ENCODE data around the gene SSR4.

SSR4 gene

DNA sequence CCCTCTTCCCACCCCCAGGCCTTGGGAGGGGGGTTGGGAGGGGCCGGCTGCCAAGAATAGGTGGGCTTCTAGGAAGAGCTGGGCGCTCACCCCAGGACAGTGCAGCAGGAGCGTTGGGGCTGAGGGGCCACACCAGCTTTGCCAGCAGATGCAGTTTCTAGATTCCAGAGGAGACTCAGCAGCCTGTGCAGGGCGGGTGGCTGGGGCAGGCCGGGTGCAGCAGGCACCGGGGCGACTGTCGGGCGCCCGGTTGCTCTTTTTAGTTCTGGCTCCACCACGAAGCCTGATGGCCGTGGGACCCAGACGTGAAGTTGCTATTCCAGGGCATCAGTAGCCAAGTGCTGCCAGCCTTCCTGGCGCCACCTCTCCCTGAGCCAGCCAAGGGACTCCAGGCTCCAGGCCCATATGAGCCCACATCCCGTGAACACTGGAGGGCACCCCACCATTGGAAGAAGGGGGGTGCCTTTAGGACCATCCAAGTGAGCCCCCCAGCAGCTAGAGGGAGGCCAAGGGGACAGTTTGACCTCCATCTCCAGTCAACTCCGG is 5.8 kb downstream of the SSR4 start:
- in situ Hi-C loops (cut with MboI; ENCODE audit: low sequenced_read_pairs, unreplicated experiment) = no loop called here
- no peak for TF ChIP-seq CTCF (IDR thresholded peaks at IDR 0.05; ENCODE audit: borderline replicate concordance, control extremely low read depth, extremely low read depth, insufficient read depth, missing control alignments)
- DNase-seq (ENCODE audit: low spot score) = no peak

GRCh38 chrX:153800746-153801145 is 6.3 kb downstream of the SSR4 start:
- no peak for TF ChIP-seq CTCF (IDR thresholded peaks at IDR 0.05; ENCODE audit: borderline replicate concordance, control extremely low read depth, extremely low read depth, insufficient read depth, missing control alignments)
- in situ Hi-C loops (cut with MboI; ENCODE audit: low sequenced_read_pairs, unreplicated experiment) = no loop called here
- DNase-seq (ENCODE audit: low spot score) = no peak

- TF ChIP-seq CTCF (IDR thresholded peaks at IDR 0.05; ENCODE audit: borderline replicate concordance, control extremely low read depth, extremely low read depth, insufficient read depth, missing control alignments) = no peak
- in situ Hi-C loops (cut with MboI; ENCODE audit: low sequenced_read_pairs, unreplicated experiment) = no loop called here
- no peak for DNase-seq (ENCODE audit: low spot score)
These were observed 7.2 kb downstream of the SSR4 start for GRCh38 chrX:153801669-153802068.

DNA sequence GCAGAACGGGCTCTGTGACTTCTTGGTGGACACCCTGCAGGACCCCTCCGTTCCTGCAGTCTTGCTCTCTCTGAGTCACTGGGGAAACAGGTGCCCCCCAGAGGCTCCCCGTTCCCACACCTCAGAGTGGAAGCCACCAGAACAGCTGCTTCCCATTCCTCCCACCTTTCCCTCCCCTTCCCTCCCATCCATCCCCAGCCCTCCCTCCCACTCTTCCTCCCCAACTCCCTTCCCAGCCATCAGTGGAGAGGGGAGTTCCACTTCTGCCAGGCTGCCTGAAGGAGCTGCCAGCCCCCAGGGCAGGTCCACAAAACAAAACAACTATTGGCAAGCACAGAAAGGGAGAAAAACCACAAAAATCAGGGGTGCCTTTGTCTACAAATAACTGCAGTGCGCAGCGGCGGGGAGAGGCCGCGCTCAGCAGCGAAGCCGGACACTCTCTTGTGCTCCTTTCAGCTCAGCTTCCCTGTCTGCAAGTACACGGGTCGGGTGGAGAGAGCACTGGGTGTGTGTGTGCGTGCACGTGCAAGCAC is 8.1 kb downstream of the SSR4 start:
- in situ Hi-C loops (cut with MboI; ENCODE audit: low sequenced_read_pairs, unreplicated experiment) = no loop called here
- TF ChIP-seq CTCF (IDR thresholded peaks at IDR 0.05; ENCODE audit: borderline replicate concordance, control extremely low read depth, extremely low read depth, insufficient read depth, missing control alignments) = no peak
- no peak for DNase-seq (ENCODE audit: low spot score)

- in situ Hi-C loops (cut with MboI; ENCODE audit: low sequenced_read_pairs, unreplicated experiment) = no loop called here
- no peak for TF ChIP-seq CTCF (IDR thresholded peaks at IDR 0.05; ENCODE audit: borderline replicate concordance, control extremely low read depth, extremely low read depth, insufficient read depth, missing control alignments)
- no peak for DNase-seq (ENCODE audit: low spot score)
These were observed 9.0 kb downstream of the SSR4 start for GRCh38 chrX:153803211-153804099.

GRCh38 chrX:153804100-153804595 is 9.7 kb downstream of the SSR4 start:
- in situ Hi-C loops (cut with MboI; ENCODE audit: low sequenced_read_pairs, unreplicated experiment) = no loop called here
- TF ChIP-seq CTCF (IDR thresholded peaks at IDR 0.05; ENCODE audit: borderline replicate concordance, control extremely low read depth, extremely low read depth, insufficient read depth, missing control alignments) = no peak
- no peak for DNase-seq (ENCODE audit: low spot score)
